CD14-positive monocyte (primary cell): Measurements from ENCODE around the gene ZNF76. TPM values are rescaled to one million over a fixed set of nuclear protein-coding genes. Genes with fewer than 3 reads are reported as not detected.
A peak's percentile ranks its signal among the peaks of the same experiment; 100 is the strongest.

Source experiments
- DNase-seq, 3 donors: peaks; one replicate each; pipeline ENCODE4 v3.0.0-alpha.2; 2011 to 2022
- H2AFZ ChIP-seq: 2 replicates; pipeline ENCODE4 v1.6.0; 2012; ENCODE audit warnings: mild to moderate bottlenecking, low read depth, low read length, inconsistent platforms; ENCODE audit not compliant: insufficient read depth, poor library complexity, severe bottlenecking
- H3K27ac ChIP-seq, 2 donors: 1 replicate in 1 of 2; 2 replicates in 1 of 2; pipeline ENCODE4 v1.5.1; 2012 to 2013; ENCODE audit warnings: low read length in 2 of 2, control low read depth in 1 of 2, inconsistent platforms in 1 of 2, low read depth in 1 of 2, mild to moderate bottlenecking in 1 of 2
- H3K27me3 ChIP-seq, 2 donors: one replicate each; pipeline versions ENCODE4 v1.6.0 to v1.6.1; 2011 to 2013; ENCODE audit warnings: low read length in 2 of 2; ENCODE audit not compliant: control insufficient read depth in 2 of 2, insufficient read depth in 2 of 2
- H3K36me3 ChIP-seq, 2 donors: replicated peaks in 1 of 2; 1 replicate in 1 of 2; 2 replicates in 1 of 2; pipeline versions ENCODE4 v1.5.1 to v1.6.1; 2012 to 2013; ENCODE audit warnings: low read length in 2 of 2, control low read depth in 1 of 2, inconsistent platforms in 1 of 2, mild to moderate bottlenecking in 1 of 2; ENCODE audit not compliant: insufficient read depth in 2 of 2, control insufficient read depth in 1 of 2
- H3K4me1 ChIP-seq, 2 donors: 1 replicate in 1 of 2; 2 replicates in 1 of 2; pipeline versions ENCODE4 v1.5.1 to v1.6.1; 2012 to 2013; ENCODE audit warnings: low read length in 2 of 2, control low read depth in 1 of 2, inconsistent platforms in 1 of 2, mild to moderate bottlenecking in 1 of 2, moderate library complexity in 1 of 2; ENCODE audit not compliant: insufficient read depth in 2 of 2, control insufficient read depth in 1 of 2
- H3K4me2 ChIP-seq: replicated peaks from 2 replicates; pipeline ENCODE3; 2012; ENCODE audit warnings: low read length, moderate library complexity, mild to moderate bottlenecking; ENCODE audit not compliant: poor library complexity, severe bottlenecking; ENCODE audit errors: extremely low read depth
- H3K4me3 ChIP-seq, 3 experiments: fragments of 200-600 bp in 1 of 3; sonication (generic) in 1 of 3; replicated peaks in 1 of 3; 1 replicate in 2 of 3; 2 replicates in 1 of 3; pipeline ENCODE4 v1.5.1; 2011 to 2013; ENCODE audit warnings: low read length in 3 of 3, mild to moderate bottlenecking in 3 of 3, control low read depth in 2 of 3, low read depth in 2 of 3, inconsistent platforms in 1 of 3, moderate library complexity in 1 of 3
- H3K79me2 ChIP-seq: 2 replicates; pipeline ENCODE4 v1.6.0; 2012; ENCODE audit warnings: mild to moderate bottlenecking, control low read depth, inconsistent platforms, low read length, moderate library complexity; ENCODE audit not compliant: insufficient read depth
- H3K9ac ChIP-seq: 2 replicates; pipeline ENCODE4 v1.6.0; 2017; ENCODE audit warnings: low read length, mild to moderate bottlenecking; ENCODE audit not compliant: insufficient read depth, poor library complexity, severe bottlenecking
- H3K9me3 ChIP-seq, 2 donors: replicated peaks in 1 of 2; 1 replicate in 1 of 2; 2 replicates in 1 of 2; pipeline versions ENCODE4 v1.5.1 to v1.6.1; 2012 to 2013; ENCODE audit warnings: low read length in 2 of 2, control low read depth in 1 of 2; ENCODE audit not compliant: control insufficient read depth in 1 of 2, insufficient read depth in 1 of 2
- H4K20me1 ChIP-seq: 2 replicates; pipeline ENCODE4 v1.6.0; 2012; ENCODE audit warnings: mild to moderate bottlenecking, low read length, control low read depth, moderate library complexity; ENCODE audit not compliant: insufficient read depth
- H3K27ac Mint-ChIP-seq, 7 donors: one replicate each; pipeline ENCODE4 v1.8.0; 2020; ENCODE audit warnings: mild to moderate bottlenecking in 7 of 7, mixed read lengths in 7 of 7, moderate library complexity in 6 of 7, inconsistent platforms in 2 of 7
- H3K27me3 Mint-ChIP-seq, 3 donors: one replicate each; pipeline ENCODE4 v1.8.0; 2021 to 2022; ENCODE audit warnings: low read depth in 3 of 3, mild to moderate bottlenecking in 3 of 3, mixed read lengths in 3 of 3, moderate library complexity in 3 of 3, inconsistent platforms in 1 of 3
- H3K36me3 Mint-ChIP-seq, 2 donors: one replicate each; pipeline ENCODE4 v1.8.0; 2020; ENCODE audit warnings: mixed read lengths in 2 of 2, inconsistent platforms in 1 of 2, mild to moderate bottlenecking in 1 of 2
- H3K4me1 Mint-ChIP-seq: one replicate; pipeline ENCODE4 v1.8.0; 2020; ENCODE audit warnings: mild to moderate bottlenecking, mixed read lengths
- H3K4me3 Mint-ChIP-seq, 2 donors: one replicate each; pipeline ENCODE4 v1.8.0; 2020; ENCODE audit warnings: mild to moderate bottlenecking in 2 of 2, mixed read lengths in 2 of 2, moderate library complexity in 1 of 2
- H3K9me3 Mint-ChIP-seq, 7 donors: one replicate each; pipeline ENCODE4 v1.8.0; 2020 to 2022; ENCODE audit warnings: mixed read lengths in 7 of 7, mild to moderate bottlenecking in 6 of 7, moderate library complexity in 6 of 7, inconsistent platforms in 2 of 7
- CTCF ChIP-seq: fragments of 200-600 bp; IDR thresholded peaks from one replicate; pipeline ENCODE4 v1.8.0; 2022; ENCODE audit warnings: antibody characterized with exemption, mild to moderate bottlenecking
- WGBS: methylation state at CpG from one replicate; pipeline ENCODE4 v1.1.5; 2013; ENCODE audit warnings: missing lambda C conversion rate; ENCODE audit not compliant: insufficient coverage; 5-methylcytosine and 5-hydroxymethylcytosine counted together
- intact Hi-C, 2 donors: fragments of 100-400 bp; cut with micrococcal nuclease; formaldehyde crosslinking; loops; one replicate each; pipeline versions ENCODE4 v1.15.0 to v1.15.1; 2023
- polyA plus RNA-seq, 3 donors: library from polyadenylated mRNA; depleted of rRNA in 1 of 3; unstranded in 2 of 3; stranded (reverse) in 1 of 3; fragments of 300-500 nt in 2 of 3; fragments of >200 nt in 1 of 3; fragmentation: Illumina TruSeq in 2 of 3; gene quantifications; 1 replicate in 2 of 3; 2 replicates in 1 of 3; pipeline ENCODE4 v1.2.3, GENCODE V29; 2012 to 2021

ZNF76 gene
- polyA plus RNA-seq, 3 donors: 6.8 to 49.7 (median 9.6) TPM

GRCh38 chr6:35341557-35341956 lies 82.0 kb downstream of the ZNF76 start:
- Mint-ChIP-seq H3K27me3 (peaks cover 8 to 31% (median 21%) of the 10 kb centered on the region in 3 donors), H3K36me3 (peaks cover 26 to 28% of the 10 kb centered on the region in 2 donors), H3K27ac (no peak overlapping the region), H3K4me3 (no peak overlapping the region), H3K4me1 (peaks cover 51% of the 10 kb centered on the region), H3K9me3 (peaks cover 0 to 2% (median 0%) of the 10 kb centered on the region in 7 donors)
- Histone ChIP-seq H3K79me2 (peaks cover 17% of the 10 kb centered on the region), H3K4me3 (no peak overlapping the region), H3K4me2 (no peak overlapping the region), H4K20me1 (peaks cover 37% of the 10 kb centered on the region), H3K9me3 (no peaks in the 10 kb centered on the region), H3K27ac (no peak overlapping the region), H3K9ac (no peak overlapping the region), H3K27me3 (peaks cover 6 to 18% of the 10 kb centered on the region in 2 donors), H3K4me1 (peaks cover 14 to 18% of the 10 kb centered on the region in 2 donors), H2AFZ (no peak overlapping the region), H3K36me3 (peaks cover 12 to 23% of the 10 kb centered on the region in 2 donors)
- no peak for TF ChIP-seq CTCF
- intact Hi-C loops: loop anchor here in 1 of 2 donors (5.0 kb wide), 1 partner anchor 126 kb away; the partner anchor contains the start of gene RPL10A
- 90% methylated on average over 2 of the region's 13 CpGs for WGBS
- DNase-seq: no peak

- peak within 1 kb of the TSS in 1 of 2 donors; percentile 73 for H3K27ac ChIP-seq
- Mint-ChIP-seq H3K4me3 (peak within 1 kb of the TSS; percentile 96), H3K27me3 (peaks cover 8 to 29% (median 21%) of the 10 kb centered on the region in 3 donors), H3K4me1 (peaks cover 42% of the 10 kb centered on the region), H3K27ac (peak within 1 kb of the TSS; percentile 88 to 98 (median 95)), H3K36me3 (peaks cover 34 to 37% of the 10 kb centered on the region in 2 donors), H3K9me3 (peaks cover 0 to 2% (median 0%) of the 10 kb centered on the region in 7 donors)
- H3K9me3 ChIP-seq: no peaks in the 10 kb centered on the region
- H3K4me2 ChIP-seq: peak within 1 kb of the TSS; percentile 98
- peaks cover 16 to 31% of the 10 kb centered on the region in 2 donors for H3K36me3 ChIP-seq
- H3K4me1 ChIP-seq: peaks cover 14 to 18% of the 10 kb centered on the region in 2 donors
- WGBS: under 1% methylated on average over 72 of the region's 77 CpGs
- peak within 1 kb of the TSS; percentile 56 for H2AFZ ChIP-seq
- peaks cover 17% of the 10 kb centered on the region for H3K79me2 ChIP-seq
- intact Hi-C loops: loop anchor here (1.0 to 5.0 kb wide), 6 partner anchors 28 to 126 kb away; partner anchors contain the start of genes RPL10A (in 2 of the 2) and FANCE (in 1 of the 2)
- TF ChIP-seq CTCF: peak; percentile 97
- H3K4me3 ChIP-seq: peak within 1 kb of the TSS; percentile 69 to 96 (median 94)
- H4K20me1 ChIP-seq: peaks cover 45% of the 10 kb centered on the region
- peak; percentile 90 to 97 (median 95) for DNase-seq
- peaks cover 6 to 18% of the 10 kb centered on the region in 2 donors for H3K27me3 ChIP-seq
- peak within 1 kb of the TSS; percentile 83 for H3K9ac ChIP-seq
These were observed 82.9 kb downstream of the ZNF76 start, which contains the start of gene PPARD for GRCh38 chr6:35342258-35343091. PPARD (plus strand) TSS chr6:35342558; CDS start chr6:35411088, 68,530 bp downstream.
